ENCODE measurements around the gene KHDRBS1.

- TF ChIP-seq CTCF (IDR thresholded peaks at IDR 0.05; ENCODE audit: low read length), result no peak
- TF ChIP-seq EZH2phosphoT487 (IDR thresholded peaks at IDR 0.05; ENCODE audit: low read length), result no peak
Observed at GRCh38 chr1:31981972-31982371, 31.7 kb upstream of the KHDRBS1 start.

Measured in MM.1S (cell line).